ENCODE data around the gene RASGRP3. TPM values are rescaled to one million over a fixed set of nuclear protein-coding genes. Genes with fewer than 3 reads are reported as not detected.

RASGRP3 gene
- total and polyA plus RNA-seq, 9 of the 15 experiments (the other 6 are each of a cell fraction or from before 2014, with no cell fraction given): 0.18 to 1.7 (median 1.2) TPM

GRCh38 chr2:33494877-33495641 lies 18.6 kb downstream of the RASGRP3 start:
- Histone ChIP-seq H3K9ac (ENCODE audit: insufficient read depth in 1 of 2, low read depth in 2 of 2, low read length in 2 of 2) (no peak overlapping the region), H2AFZ (ENCODE audit: low read depth, low read length) (no peak overlapping the region), H3K4me3 (no peak overlapping the region), H3K36me3 (ENCODE audit: control insufficient read depth, insufficient read depth, low read length) (no peaks in the 10 kb centered on the region), H3K27ac (ENCODE audit: extremely low read depth, low read depth, low read length) (no peak overlapping the region), H4K20me1 (replicated peaks; ENCODE audit: control insufficient read depth, insufficient read depth, low read length) (no peaks in the 10 kb centered on the region), H3K9me3 (replicated peaks; ENCODE audit: control insufficient read depth, insufficient read depth, low read depth, low read length) (no peaks in the 10 kb centered on the region), H3K4me2 (ENCODE audit: insufficient read depth, low read length) (no peak overlapping the region), H3K79me2 (ENCODE audit: control insufficient read depth, insufficient read depth, low read length) (no peaks in the 10 kb centered on the region), H3K9me1 (ENCODE audit: control insufficient read depth, insufficient read depth, low read length) (no peaks in the 10 kb centered on the region), H3K4me1 (replicated peaks in 1 of 2; ENCODE audit: control insufficient read depth in 2 of 2, insufficient read depth in 2 of 2, low read length in 2 of 2) (no peaks in the 10 kb centered on the region), H3K27me3 (ENCODE audit: control insufficient read depth in 2 of 2, insufficient read depth in 2 of 2, low read length in 2 of 2) (peaks cover 4 to 10% of the 10 kb centered on the region in 2 experiments; a peak in 4 of 5 replicates)
- ATAC-seq: no peak
- 0% methylated on average over 8 of the region's 8 CpGs for WGBS (ENCODE audit: insufficient coverage, low coverage, missing lambda C conversion rate)
- intact Hi-C loops (cut with micrococcal nuclease): no loop called here
- FAIRE-seq: no peak
- DNase-seq (ENCODE audit: extremely low read depth in 1 of 4, low spot score in 3 of 4): no peak
- ChIA-PET CTCF (ENCODE audit: low intra/inter-chr PET ratio) (no interaction called here), POLR2A (no interaction called here)
- in situ Hi-C loops (cut with MboI): no loop called here
- no TSS peak for BruUV-seq (replicated peaks)
- no peak for TF ChIP-seq PCBP1 (IDR thresholded peaks at IDR 0.05; ENCODE audit: low read depth, low read length, poor library complexity, severe bottlenecking)
- TF ChIP-seq YY1 (IDR thresholded peaks at IDR 0.05; ENCODE audit: borderline replicate concordance in 1 of 3, control insufficient read depth in 1 of 3, extremely low read depth in 1 of 3, insufficient read depth in 3 of 3, insufficient read length in 1 of 3, insufficient replicate concordance in 2 of 3, low read depth in 1 of 3, low read length in 2 of 3): no peak
- no peak for TF ChIP-seq RAD21 (CRISPR knock-in tag; conservative IDR thresholded peaks at IDR 0.05 in 1 of 2, IDR thresholded peaks at IDR 0.05 in 1 of 2)
- no peak for TF ChIP-seq FOXP4 (CRISPR knock-in tag; IDR thresholded peaks at IDR 0.05; ENCODE audit: borderline replicate concordance)
- no peak for TF ChIP-seq HDAC8 (tag; IDR thresholded peaks at IDR 0.05)
- no peak for TF ChIP-seq MITF (IDR thresholded peaks at IDR 0.05)
- no peak for TF ChIP-seq HDAC3 (IDR thresholded peaks at IDR 0.05; ENCODE audit: borderline replicate concordance, partially characterized antibody)
- no peak for TF ChIP-seq BACH1 (tag; IDR thresholded peaks at IDR 0.05)
- no peak for TF ChIP-seq HNRNPLL (IDR thresholded peaks at IDR 0.05; ENCODE audit: low read depth, low read length, poor library complexity, severe bottlenecking)
- TF ChIP-seq EP400 (IDR thresholded peaks at IDR 0.05): no peak
- no peak for TF ChIP-seq FUS (optimal IDR thresholded peaks at IDR 0.05; ENCODE audit: low read depth, low read length)
- TF ChIP-seq TOE1 (IDR thresholded peaks at IDR 0.05; ENCODE audit: borderline replicate concordance): no peak
- TF ChIP-seq TOE1 (CRISPR knock-in tag; IDR thresholded peaks at IDR 0.05; ENCODE audit: borderline replicate concordance, low read depth): no peak
- TF ChIP-seq NCOA1 (IDR thresholded peaks at IDR 0.05; ENCODE audit: low read depth): no peak
- TF ChIP-seq TCFL5 (CRISPR knock-in tag; conservative IDR thresholded peaks at IDR 0.05): no peak
- no peak for TF ChIP-seq NUFIP1 (IDR thresholded peaks at IDR 0.05; ENCODE audit: partially characterized antibody)

All from K562 (cell line).